ENCODE results near the gene SLC46A2. TPM values are rescaled to one million over a fixed set of nuclear protein-coding genes. Genes with fewer than 3 reads are reported as not detected.

The SLC46A2 gene
- total RNA-seq, 4 donors from 2014 or later: 0.22 to 3.1 TPM; not detected in 2

DNA sequence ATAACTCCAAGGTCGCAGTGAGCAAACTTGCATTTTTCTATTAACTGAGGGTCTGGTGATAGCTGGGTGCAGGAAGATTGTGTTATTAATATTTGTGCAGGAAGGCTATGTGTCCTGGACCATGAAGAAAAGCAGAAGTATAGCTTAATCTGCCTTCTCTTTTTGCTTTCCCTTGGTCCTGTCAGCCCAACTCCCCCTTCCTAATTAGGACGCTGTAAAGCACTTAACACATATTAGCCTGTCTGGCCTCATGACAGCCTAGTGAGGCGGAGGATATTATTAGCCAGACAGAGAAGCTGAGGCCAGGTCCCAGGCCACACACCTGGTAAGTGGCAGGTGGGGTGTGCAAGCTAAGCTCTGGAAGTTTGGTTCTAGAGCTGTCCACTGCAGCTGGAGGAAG lies 29.5 kb downstream of the SLC46A2 start:
- TF ChIP-seq, protein P1, sequence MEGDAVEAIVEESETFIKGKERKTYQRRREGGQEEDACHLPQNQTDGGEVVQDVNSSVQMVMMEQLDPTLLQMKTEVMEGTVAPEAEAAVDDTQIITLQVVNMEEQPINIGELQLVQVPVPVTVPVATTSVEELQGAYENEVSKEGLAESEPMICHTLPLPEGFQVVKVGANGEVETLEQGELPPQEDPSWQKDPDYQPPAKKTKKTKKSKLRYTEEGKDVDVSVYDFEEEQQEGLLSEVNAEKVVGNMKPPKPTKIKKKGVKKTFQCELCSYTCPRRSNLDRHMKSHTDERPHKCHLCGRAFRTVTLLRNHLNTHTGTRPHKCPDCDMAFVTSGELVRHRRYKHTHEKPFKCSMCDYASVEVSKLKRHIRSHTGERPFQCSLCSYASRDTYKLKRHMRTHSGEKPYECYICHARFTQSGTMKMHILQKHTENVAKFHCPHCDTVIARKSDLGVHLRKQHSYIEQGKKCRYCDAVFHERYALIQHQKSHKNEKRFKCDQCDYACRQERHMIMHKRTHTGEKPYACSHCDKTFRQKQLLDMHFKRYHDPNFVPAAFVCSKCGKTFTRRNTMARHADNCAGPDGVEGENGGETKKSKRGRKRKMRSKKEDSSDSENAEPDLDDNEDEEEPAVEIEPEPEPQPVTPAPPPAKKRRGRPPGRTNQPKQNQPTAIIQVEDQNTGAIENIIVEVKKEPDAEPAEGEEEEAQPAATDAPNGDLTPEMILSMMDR (IDR thresholded peaks at IDR 0.05; ENCODE audit: low read depth): no peak

DNA sequence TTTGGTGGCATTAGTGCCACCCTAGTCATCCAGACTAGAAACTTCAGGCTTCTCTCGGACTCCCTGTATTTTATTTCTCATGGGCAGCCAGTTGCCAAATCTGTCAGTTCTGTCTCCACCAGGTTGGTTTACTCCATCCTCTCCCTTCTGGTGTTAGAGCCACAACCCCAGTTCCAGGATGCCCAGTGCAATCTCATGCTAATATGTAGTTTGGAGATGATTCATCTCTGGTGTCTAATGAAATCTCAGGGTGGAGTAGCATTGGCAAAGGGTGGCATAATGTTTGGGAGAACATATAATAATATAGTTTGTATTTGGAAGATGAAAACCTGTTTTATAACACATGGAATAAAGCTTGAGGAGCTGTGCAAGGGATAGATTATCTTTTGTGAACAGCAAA lies 30.2 kb downstream of the SLC46A2 start:
- TF ChIP-seq, protein P1 (IDR thresholded peaks at IDR 0.05; ENCODE audit: low read depth): no peak

DNA sequence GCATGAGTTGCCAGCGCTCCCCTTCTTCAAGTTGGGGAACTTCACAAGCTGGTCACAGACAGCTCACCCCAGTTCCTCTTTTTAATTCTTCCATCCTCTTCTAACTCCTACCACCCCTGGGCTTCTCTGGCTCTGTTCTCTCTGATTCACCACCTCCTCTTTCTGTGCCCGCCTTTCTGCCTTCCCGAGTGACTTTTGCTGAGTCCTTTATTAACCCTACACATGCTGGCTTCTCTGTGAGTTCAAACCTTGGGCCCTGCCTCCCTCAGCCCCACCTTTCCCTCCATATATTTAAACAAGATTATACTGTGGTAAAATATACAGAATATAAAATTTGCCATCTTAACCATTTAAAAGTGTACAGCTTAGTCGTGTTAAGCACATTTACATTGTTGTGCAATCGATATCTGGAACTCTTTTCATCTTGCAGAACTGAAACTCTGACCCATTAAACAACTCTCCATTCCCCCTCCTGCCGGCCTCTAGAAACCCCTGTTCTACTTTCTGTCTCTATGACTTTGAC lies 32.0 kb downstream of the SLC46A2 start:
- TF ChIP-seq, protein P1 (IDR thresholded peaks at IDR 0.05; ENCODE audit: low read depth): no peak

DNA sequence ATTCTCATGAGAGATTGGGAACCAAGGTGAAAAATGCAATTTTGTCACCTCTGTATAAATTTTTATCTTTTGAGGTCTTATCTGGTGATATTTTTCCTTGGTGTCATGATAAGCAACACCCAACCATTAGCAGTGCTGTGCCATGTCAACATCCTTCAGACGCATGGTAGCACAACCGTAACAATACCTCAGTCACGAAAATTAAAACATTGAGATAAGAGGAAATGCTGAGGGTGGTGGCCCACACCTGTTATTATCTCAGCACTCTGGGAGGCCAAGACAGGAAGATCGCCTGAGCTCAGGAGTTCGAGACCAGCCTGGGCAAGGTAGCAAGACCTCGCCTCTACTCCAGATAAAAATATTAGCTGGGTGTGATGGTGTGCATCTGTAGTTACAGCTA lies 32.7 kb downstream of the SLC46A2 start:
- TF ChIP-seq, protein P1 (IDR thresholded peaks at IDR 0.05; ENCODE audit: low read depth): no peak

DNA sequence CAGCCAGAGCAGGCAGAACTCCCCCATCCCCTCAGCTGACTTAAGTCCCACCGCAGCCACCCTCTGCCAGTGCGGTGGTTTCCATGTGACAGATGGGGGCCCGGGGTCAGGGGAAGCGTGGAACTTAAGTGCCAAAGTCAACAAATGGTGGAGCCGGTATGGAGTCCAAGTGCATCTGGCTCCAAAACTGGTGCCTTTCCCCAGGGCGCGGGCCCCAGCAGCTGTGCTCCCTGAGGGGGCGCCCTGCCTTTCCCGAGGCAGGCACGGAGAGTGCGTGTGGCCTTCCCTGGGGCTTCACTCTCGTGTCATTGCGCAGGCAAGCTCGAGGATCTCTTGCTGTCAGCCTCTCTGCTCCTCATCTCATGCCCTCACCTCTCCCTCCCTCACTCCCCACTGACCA lies 33.8 kb downstream of the SLC46A2 start:
- TF ChIP-seq, protein P1 (IDR thresholded peaks at IDR 0.05; ENCODE audit: low read depth): no peak

DNA sequence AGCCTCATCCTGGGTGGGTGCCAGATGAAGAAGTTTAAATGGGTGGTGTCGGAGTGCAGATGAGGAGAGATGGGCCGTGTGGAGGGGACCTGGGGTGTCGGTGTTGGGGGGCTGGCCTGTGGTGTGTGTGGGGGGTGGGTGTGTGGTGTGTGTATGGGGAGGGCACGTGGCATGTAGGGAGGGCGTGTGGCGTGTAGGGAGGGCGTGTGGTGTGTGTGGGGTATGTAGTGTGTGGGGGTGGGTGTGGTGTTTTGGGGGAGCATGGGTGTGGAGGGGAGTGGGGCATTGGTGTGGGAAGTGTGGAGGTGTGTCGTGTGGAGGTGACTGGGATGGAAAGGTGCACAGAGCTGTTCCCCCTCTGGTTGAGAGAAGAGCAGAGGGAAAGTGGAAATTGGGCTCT lies 34.5 kb downstream of the SLC46A2 start:
- TF ChIP-seq, protein P1 (IDR thresholded peaks at IDR 0.05; ENCODE audit: low read depth): no peak

DNA sequence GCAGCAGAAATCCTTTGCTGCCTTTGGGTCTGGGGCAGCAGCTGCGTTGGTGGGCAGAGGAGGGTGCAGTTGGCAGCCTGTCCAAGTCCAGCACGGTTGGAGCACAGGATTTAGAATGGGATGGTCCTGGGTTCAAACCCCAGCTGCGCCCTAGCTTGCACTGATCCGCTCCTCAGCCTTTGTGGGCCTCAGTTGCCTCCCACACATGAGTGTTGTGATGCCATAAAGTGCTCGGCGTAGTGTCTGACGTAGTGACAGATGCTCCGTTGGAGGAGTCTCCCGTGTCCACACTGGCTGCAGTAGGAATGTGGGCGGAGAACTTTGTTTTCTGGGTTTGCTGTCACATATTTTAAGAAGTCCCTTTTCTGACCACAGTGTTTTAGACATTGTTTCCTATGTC lies 36.0 kb downstream of the SLC46A2 start:
- TF ChIP-seq, protein P1 (IDR thresholded peaks at IDR 0.05; ENCODE audit: low read depth): no peak

Measured in subcutaneous adipose tissue (tissue), 4 donors.